CD14-positive monocyte (primary cell): ENCODE results near the gene TDP1. TPM values are rescaled to one million over a fixed set of nuclear protein-coding genes. Genes with fewer than 3 reads are reported as not detected.

Experiments used
- DNase-seq, 3 donors: peaks; one replicate each; pipeline ENCODE4 v3.0.0-alpha.2; 2011 to 2022
- H2AFZ ChIP-seq: 2 replicates; pipeline ENCODE4 v1.6.0; 2012; ENCODE audit warnings: mild to moderate bottlenecking, low read depth, low read length, inconsistent platforms; ENCODE audit not compliant: insufficient read depth, poor library complexity, severe bottlenecking
- H3K27ac ChIP-seq, 2 donors: 1 replicate in 1 of 2; 2 replicates in 1 of 2; pipeline ENCODE4 v1.5.1; 2012 to 2013; ENCODE audit warnings: low read length in 2 of 2, control low read depth in 1 of 2, inconsistent platforms in 1 of 2, low read depth in 1 of 2, mild to moderate bottlenecking in 1 of 2
- H3K27me3 ChIP-seq, 2 donors: one replicate each; pipeline versions ENCODE4 v1.6.0 to v1.6.1; 2011 to 2013; ENCODE audit warnings: low read length in 2 of 2; ENCODE audit not compliant: control insufficient read depth in 2 of 2, insufficient read depth in 2 of 2
- H3K36me3 ChIP-seq, 2 donors: replicated peaks in 1 of 2; 1 replicate in 1 of 2; 2 replicates in 1 of 2; pipeline versions ENCODE4 v1.5.1 to v1.6.1; 2012 to 2013; ENCODE audit warnings: low read length in 2 of 2, control low read depth in 1 of 2, inconsistent platforms in 1 of 2, mild to moderate bottlenecking in 1 of 2; ENCODE audit not compliant: insufficient read depth in 2 of 2, control insufficient read depth in 1 of 2
- H3K4me1 ChIP-seq, 2 donors: 1 replicate in 1 of 2; 2 replicates in 1 of 2; pipeline versions ENCODE4 v1.5.1 to v1.6.1; 2012 to 2013; ENCODE audit warnings: low read length in 2 of 2, control low read depth in 1 of 2, inconsistent platforms in 1 of 2, mild to moderate bottlenecking in 1 of 2, moderate library complexity in 1 of 2; ENCODE audit not compliant: insufficient read depth in 2 of 2, control insufficient read depth in 1 of 2
- H3K4me2 ChIP-seq: replicated peaks from 2 replicates; pipeline ENCODE3; 2012; ENCODE audit warnings: low read length, moderate library complexity, mild to moderate bottlenecking; ENCODE audit not compliant: poor library complexity, severe bottlenecking; ENCODE audit errors: extremely low read depth
- H3K4me3 ChIP-seq, 3 experiments: fragments of 200-600 bp in 1 of 3; sonication (generic) in 1 of 3; replicated peaks in 1 of 3; 1 replicate in 2 of 3; 2 replicates in 1 of 3; pipeline ENCODE4 v1.5.1; 2011 to 2013; ENCODE audit warnings: low read length in 3 of 3, mild to moderate bottlenecking in 3 of 3, control low read depth in 2 of 3, low read depth in 2 of 3, inconsistent platforms in 1 of 3, moderate library complexity in 1 of 3
- H3K79me2 ChIP-seq: 2 replicates; pipeline ENCODE4 v1.6.0; 2012; ENCODE audit warnings: mild to moderate bottlenecking, control low read depth, inconsistent platforms, low read length, moderate library complexity; ENCODE audit not compliant: insufficient read depth
- H3K9ac ChIP-seq: 2 replicates; pipeline ENCODE4 v1.6.0; 2017; ENCODE audit warnings: low read length, mild to moderate bottlenecking; ENCODE audit not compliant: insufficient read depth, poor library complexity, severe bottlenecking
- H3K9me3 ChIP-seq, 2 donors: replicated peaks in 1 of 2; 1 replicate in 1 of 2; 2 replicates in 1 of 2; pipeline versions ENCODE4 v1.5.1 to v1.6.1; 2012 to 2013; ENCODE audit warnings: low read length in 2 of 2, control low read depth in 1 of 2; ENCODE audit not compliant: control insufficient read depth in 1 of 2, insufficient read depth in 1 of 2
- H4K20me1 ChIP-seq: 2 replicates; pipeline ENCODE4 v1.6.0; 2012; ENCODE audit warnings: mild to moderate bottlenecking, low read length, control low read depth, moderate library complexity; ENCODE audit not compliant: insufficient read depth
- H3K27ac Mint-ChIP-seq, 7 donors: one replicate each; pipeline ENCODE4 v1.8.0; 2020; ENCODE audit warnings: mild to moderate bottlenecking in 7 of 7, mixed read lengths in 7 of 7, moderate library complexity in 6 of 7, inconsistent platforms in 2 of 7
- H3K27me3 Mint-ChIP-seq, 3 donors: one replicate each; pipeline ENCODE4 v1.8.0; 2021 to 2022; ENCODE audit warnings: low read depth in 3 of 3, mild to moderate bottlenecking in 3 of 3, mixed read lengths in 3 of 3, moderate library complexity in 3 of 3, inconsistent platforms in 1 of 3
- H3K36me3 Mint-ChIP-seq, 2 donors: one replicate each; pipeline ENCODE4 v1.8.0; 2020; ENCODE audit warnings: mixed read lengths in 2 of 2, inconsistent platforms in 1 of 2, mild to moderate bottlenecking in 1 of 2
- H3K4me1 Mint-ChIP-seq: one replicate; pipeline ENCODE4 v1.8.0; 2020; ENCODE audit warnings: mild to moderate bottlenecking, mixed read lengths
- H3K4me3 Mint-ChIP-seq, 2 donors: one replicate each; pipeline ENCODE4 v1.8.0; 2020; ENCODE audit warnings: mild to moderate bottlenecking in 2 of 2, mixed read lengths in 2 of 2, moderate library complexity in 1 of 2
- H3K9me3 Mint-ChIP-seq, 7 donors: one replicate each; pipeline ENCODE4 v1.8.0; 2020 to 2022; ENCODE audit warnings: mixed read lengths in 7 of 7, mild to moderate bottlenecking in 6 of 7, moderate library complexity in 6 of 7, inconsistent platforms in 2 of 7
- WGBS: methylation state at CpG from one replicate; pipeline ENCODE4 v1.1.5; 2013; ENCODE audit warnings: missing lambda C conversion rate; ENCODE audit not compliant: insufficient coverage; 5-methylcytosine and 5-hydroxymethylcytosine counted together
- intact Hi-C, 2 donors: fragments of 100-400 bp; cut with micrococcal nuclease; formaldehyde crosslinking; loops; one replicate each; pipeline versions ENCODE4 v1.15.0 to v1.15.1; 2023
- polyA plus RNA-seq, 3 donors: library from polyadenylated mRNA; depleted of rRNA in 1 of 3; unstranded in 2 of 3; stranded (reverse) in 1 of 3; fragments of 300-500 nt in 2 of 3; fragments of >200 nt in 1 of 3; fragmentation: Illumina TruSeq in 2 of 3; gene quantifications; 1 replicate in 2 of 3; 2 replicates in 1 of 3; pipeline ENCODE4 v1.2.3, GENCODE V29; 2012 to 2021
- TF ChIP-seq, protein P1 (sequence below): fragments of 200-600 bp; IDR thresholded peaks from one replicate; pipeline ENCODE4 v1.8.0; 2022; ENCODE audit warnings: antibody characterized with exemption, mild to moderate bottlenecking

TDP1 gene
- polyA plus RNA-seq, 3 donors, result 9.2 to 13.4 (median 10.6) TPM

GRCh38 chr14:89927186-89927865 is 28.4 kb upstream of the TDP1 start:
- no peak overlapping the region for H3K9ac ChIP-seq
- no peaks in the 10 kb centered on the region for H3K9me3 ChIP-seq
- Mint-ChIP-seq H3K9me3 (no peaks in the 10 kb centered on the region), H3K27me3 (peaks cover 0 to 2% (median 0%) of the 10 kb centered on the region in 3 donors), H3K4me3 (no peak overlapping the region), H3K27ac (no peak overlapping the region), H3K4me1 (no peaks in the 10 kb centered on the region), H3K36me3 (peaks cover 22 to 35% of the 10 kb centered on the region in 2 donors)
- no peak overlapping the region for H3K4me3 ChIP-seq
- WGBS, result 92% methylated on average over 8 of the region's 13 CpGs
- peaks cover 4 to 32% of the 10 kb centered on the region in 2 donors for H3K36me3 ChIP-seq
- no peaks in the 10 kb centered on the region for H3K27me3 ChIP-seq
- intact Hi-C loops, result no loop called here
- H3K4me1 ChIP-seq, result no peaks in the 10 kb centered on the region
- no peaks in the 10 kb centered on the region for H4K20me1 ChIP-seq
- H3K27ac ChIP-seq, result no peak overlapping the region
- DNase-seq, result no peak
- no peak overlapping the region for H3K4me2 ChIP-seq
- TF ChIP-seq, protein P1, sequence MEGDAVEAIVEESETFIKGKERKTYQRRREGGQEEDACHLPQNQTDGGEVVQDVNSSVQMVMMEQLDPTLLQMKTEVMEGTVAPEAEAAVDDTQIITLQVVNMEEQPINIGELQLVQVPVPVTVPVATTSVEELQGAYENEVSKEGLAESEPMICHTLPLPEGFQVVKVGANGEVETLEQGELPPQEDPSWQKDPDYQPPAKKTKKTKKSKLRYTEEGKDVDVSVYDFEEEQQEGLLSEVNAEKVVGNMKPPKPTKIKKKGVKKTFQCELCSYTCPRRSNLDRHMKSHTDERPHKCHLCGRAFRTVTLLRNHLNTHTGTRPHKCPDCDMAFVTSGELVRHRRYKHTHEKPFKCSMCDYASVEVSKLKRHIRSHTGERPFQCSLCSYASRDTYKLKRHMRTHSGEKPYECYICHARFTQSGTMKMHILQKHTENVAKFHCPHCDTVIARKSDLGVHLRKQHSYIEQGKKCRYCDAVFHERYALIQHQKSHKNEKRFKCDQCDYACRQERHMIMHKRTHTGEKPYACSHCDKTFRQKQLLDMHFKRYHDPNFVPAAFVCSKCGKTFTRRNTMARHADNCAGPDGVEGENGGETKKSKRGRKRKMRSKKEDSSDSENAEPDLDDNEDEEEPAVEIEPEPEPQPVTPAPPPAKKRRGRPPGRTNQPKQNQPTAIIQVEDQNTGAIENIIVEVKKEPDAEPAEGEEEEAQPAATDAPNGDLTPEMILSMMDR, result no peak
- H2AFZ ChIP-seq, result no peak overlapping the region
- no peaks in the 10 kb centered on the region for H3K79me2 ChIP-seq

GRCh38 chr14:89933002-89933401 is 22.7 kb upstream of the TDP1 start:
- WGBS, result 100% methylated on average over 1 of the region's 6 CpGs
- H2AFZ ChIP-seq, result no peak overlapping the region
- H3K27ac ChIP-seq, result no peak overlapping the region
- peaks cover 17 to 19% of the 10 kb centered on the region in 2 donors for H3K36me3 Mint-ChIP-seq
- H3K4me1 ChIP-seq, result no peaks in the 10 kb centered on the region
- peaks cover 4 to 27% of the 10 kb centered on the region in 2 donors for H3K36me3 ChIP-seq
- H3K4me3 ChIP-seq, result no peak overlapping the region
- no peaks in the 10 kb centered on the region for H3K79me2 ChIP-seq
- H3K9me3 Mint-ChIP-seq, result no peaks in the 10 kb centered on the region
- DNase-seq, result no peak
- no peak overlapping the region for H3K27ac Mint-ChIP-seq
- TF ChIP-seq, protein P1, result no peak
- H3K9me3 ChIP-seq, result no peaks in the 10 kb centered on the region
- no peaks in the 10 kb centered on the region for H4K20me1 ChIP-seq
- no peak overlapping the region for H3K9ac ChIP-seq
- H3K4me3 Mint-ChIP-seq, result no peak overlapping the region
- no peaks in the 10 kb centered on the region for H3K4me1 Mint-ChIP-seq
- H3K4me2 ChIP-seq, result no peak overlapping the region
- intact Hi-C loops, result loop anchor here in 1 of 2 donors (10.0 kb wide), 1 partner anchor 302 kb away; no protein-coding TSS in a partner anchor
- no peaks in the 10 kb centered on the region for H3K27me3 ChIP-seq
- H3K27me3 Mint-ChIP-seq, result peaks cover 0 to 2% (median 0%) of the 10 kb centered on the region in 3 donors
